Measurements from ENCODE around the gene OSCP1.

DNA sequence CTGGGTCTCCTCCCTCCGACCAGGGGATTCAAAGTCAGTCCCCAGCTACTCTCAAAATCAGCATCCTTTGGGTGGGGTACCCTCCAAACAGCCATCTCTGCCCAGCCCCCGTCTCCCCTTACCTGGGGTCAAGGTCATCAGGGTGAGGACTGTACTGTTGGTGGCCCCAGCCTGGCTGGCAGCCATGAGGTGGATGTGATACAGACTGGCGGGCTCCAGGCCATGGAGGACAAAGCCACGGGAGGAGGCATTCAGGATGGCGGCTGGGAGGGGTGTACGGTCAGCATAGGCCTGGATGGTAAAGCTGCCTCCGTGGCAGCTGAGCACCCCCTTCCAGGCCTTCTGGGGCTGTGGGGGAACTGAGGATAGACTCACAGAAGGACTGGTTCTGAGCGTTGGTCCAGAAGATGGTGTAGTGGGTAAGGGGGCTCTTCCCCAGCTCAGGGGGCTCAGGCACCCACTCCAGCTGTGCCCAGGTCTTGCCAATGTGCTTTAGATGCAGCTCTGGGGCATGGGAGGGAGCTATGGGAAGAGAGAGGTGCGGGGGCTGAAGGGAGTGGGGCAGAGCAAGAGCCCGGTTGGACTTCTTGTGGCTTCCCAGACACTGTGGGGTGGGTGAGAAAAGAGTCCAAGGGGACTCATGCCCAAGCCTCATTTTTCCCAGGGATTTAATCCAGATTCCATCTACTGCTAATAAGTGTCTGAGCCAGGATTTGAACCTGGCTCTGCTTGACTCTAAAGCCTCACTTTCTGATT is 17.6 kb upstream of the OSCP1 start:
- TF ChIP-seq, protein P1, sequence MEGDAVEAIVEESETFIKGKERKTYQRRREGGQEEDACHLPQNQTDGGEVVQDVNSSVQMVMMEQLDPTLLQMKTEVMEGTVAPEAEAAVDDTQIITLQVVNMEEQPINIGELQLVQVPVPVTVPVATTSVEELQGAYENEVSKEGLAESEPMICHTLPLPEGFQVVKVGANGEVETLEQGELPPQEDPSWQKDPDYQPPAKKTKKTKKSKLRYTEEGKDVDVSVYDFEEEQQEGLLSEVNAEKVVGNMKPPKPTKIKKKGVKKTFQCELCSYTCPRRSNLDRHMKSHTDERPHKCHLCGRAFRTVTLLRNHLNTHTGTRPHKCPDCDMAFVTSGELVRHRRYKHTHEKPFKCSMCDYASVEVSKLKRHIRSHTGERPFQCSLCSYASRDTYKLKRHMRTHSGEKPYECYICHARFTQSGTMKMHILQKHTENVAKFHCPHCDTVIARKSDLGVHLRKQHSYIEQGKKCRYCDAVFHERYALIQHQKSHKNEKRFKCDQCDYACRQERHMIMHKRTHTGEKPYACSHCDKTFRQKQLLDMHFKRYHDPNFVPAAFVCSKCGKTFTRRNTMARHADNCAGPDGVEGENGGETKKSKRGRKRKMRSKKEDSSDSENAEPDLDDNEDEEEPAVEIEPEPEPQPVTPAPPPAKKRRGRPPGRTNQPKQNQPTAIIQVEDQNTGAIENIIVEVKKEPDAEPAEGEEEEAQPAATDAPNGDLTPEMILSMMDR (IDR thresholded peaks at IDR 0.05), result no peak
- no peak for TF ChIP-seq POLR2A (IDR thresholded peaks at IDR 0.05)

Measured in vagina (tissue), 2 donors.